Keratinocyte (primary cell): ENCODE results near the gene ALDH1A3.

Experiments
- EZH2 ChIP-seq: IDR thresholded peaks from one replicate; pipeline ENCODE4 v1.6.1; 2012; ENCODE audit warnings: inconsistent platforms, mild to moderate bottlenecking, low read length, moderate library complexity
- TF ChIP-seq, protein P1 (sequence below), 3 experiments: IDR thresholded peaks in 1 of 3; conservative IDR thresholded peaks in 1 of 3; optimal IDR thresholded peaks in 1 of 3; 2 replicates in 2 of 3; 3 replicates in 1 of 3; pipeline versions ENCODE3 to v1.5.1; 2011; ENCODE audit warnings: low read length in 3 of 3, mild to moderate bottlenecking in 3 of 3, moderate library complexity in 2 of 3, control low read depth in 1 of 3, inconsistent platforms in 1 of 3; ENCODE audit not compliant: insufficient read depth in 2 of 3; ENCODE audit errors: extremely low read depth in 1 of 3

DNA sequence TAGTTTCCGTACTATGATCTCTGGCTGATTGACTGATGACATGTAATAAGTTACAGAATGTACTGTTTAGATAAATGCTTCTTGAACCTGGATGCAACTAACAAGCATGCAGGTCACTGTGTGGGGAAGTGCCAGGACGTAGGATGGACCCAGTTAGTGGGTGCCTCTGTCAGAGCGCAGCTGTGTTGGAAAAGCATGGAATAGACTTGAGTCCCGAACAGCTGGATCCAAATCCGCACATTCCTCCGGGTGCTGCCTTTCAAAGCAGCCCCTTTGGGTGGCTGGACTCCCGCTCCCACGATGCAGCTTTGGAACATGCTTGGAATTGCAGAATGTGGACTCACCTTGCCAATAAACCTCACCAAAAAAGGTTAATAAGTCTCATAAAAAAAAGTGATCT, 35.5 kb upstream of the ALDH1A3 start:
- TF ChIP-seq, protein P1, sequence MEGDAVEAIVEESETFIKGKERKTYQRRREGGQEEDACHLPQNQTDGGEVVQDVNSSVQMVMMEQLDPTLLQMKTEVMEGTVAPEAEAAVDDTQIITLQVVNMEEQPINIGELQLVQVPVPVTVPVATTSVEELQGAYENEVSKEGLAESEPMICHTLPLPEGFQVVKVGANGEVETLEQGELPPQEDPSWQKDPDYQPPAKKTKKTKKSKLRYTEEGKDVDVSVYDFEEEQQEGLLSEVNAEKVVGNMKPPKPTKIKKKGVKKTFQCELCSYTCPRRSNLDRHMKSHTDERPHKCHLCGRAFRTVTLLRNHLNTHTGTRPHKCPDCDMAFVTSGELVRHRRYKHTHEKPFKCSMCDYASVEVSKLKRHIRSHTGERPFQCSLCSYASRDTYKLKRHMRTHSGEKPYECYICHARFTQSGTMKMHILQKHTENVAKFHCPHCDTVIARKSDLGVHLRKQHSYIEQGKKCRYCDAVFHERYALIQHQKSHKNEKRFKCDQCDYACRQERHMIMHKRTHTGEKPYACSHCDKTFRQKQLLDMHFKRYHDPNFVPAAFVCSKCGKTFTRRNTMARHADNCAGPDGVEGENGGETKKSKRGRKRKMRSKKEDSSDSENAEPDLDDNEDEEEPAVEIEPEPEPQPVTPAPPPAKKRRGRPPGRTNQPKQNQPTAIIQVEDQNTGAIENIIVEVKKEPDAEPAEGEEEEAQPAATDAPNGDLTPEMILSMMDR (optimal IDR thresholded peaks at IDR 0.05 in 1 of 3, IDR thresholded peaks at IDR 0.05 in 1 of 3, conservative IDR thresholded peaks at IDR 0.05 in 1 of 3; ENCODE audit: extremely low read depth in 1 of 3, insufficient read depth in 2 of 3, low read length in 3 of 3), result no peak
- TF ChIP-seq EZH2, result no peak
